Stimulated activated CD8-positive, alpha-beta memory T cell treated with anti-CD3 and anti-CD28 coated beads, Interleukin-7, amount 100 ng/mL, for 1 hour (primary cell): ENCODE data around the gene COBL.

Experiments used
- DNase-seq, 2 donors: peaks; one replicate each; pipeline ENCODE4 v3.0.0-alpha.2; 2020; ENCODE audit warnings: low read depth in 2 of 2

The COBL gene

GRCh38 chr7:51118628-51119027 is 198.0 kb downstream of the COBL start:
- DNase-seq, result no peak

GRCh38 chr7:51114501-51114900 is 202.1 kb downstream of the COBL start:
- no peak for DNase-seq

GRCh38 chr7:51113962-51114361 is 202.6 kb downstream of the COBL start:
- no peak for DNase-seq

GRCh38 chr7:51113560-51113959 is 203.0 kb downstream of the COBL start:
- no peak for DNase-seq

- no peak for DNase-seq
Measured at GRCh38 chr7:51111241-51111940, 205.2 kb downstream of the COBL start.

GRCh38 chr7:51108134-51108533 is 208.5 kb downstream of the COBL start:
- DNase-seq, result no peak

GRCh38 chr7:51104278-51104677 is 212.3 kb downstream of the COBL start:
- no peak for DNase-seq

GRCh38 chr7:51103718-51104117 is 212.9 kb downstream of the COBL start:
- DNase-seq, result no peak

- DNase-seq, result no peak
Measured at GRCh38 chr7:51102828-51103227, 213.8 kb downstream of the COBL start.

GRCh38 chr7:51101111-51101757 is 215.4 kb downstream of the COBL start:
- DNase-seq, result no peak

- no peak for DNase-seq
Measured at GRCh38 chr7:51090411-51090810, 226.2 kb downstream of the COBL start.

- no peak for DNase-seq
Measured at GRCh38 chr7:51085034-51085692, 231.4 kb downstream of the COBL start.

- DNase-seq, result no peak
Measured at GRCh38 chr7:51084121-51084520, 232.5 kb downstream of the COBL start.

GRCh38 chr7:51082940-51083533 is 233.6 kb downstream of the COBL start:
- no peak for DNase-seq

GRCh38 chr7:51082096-51082840 is 234.3 kb downstream of the COBL start:
- no peak for DNase-seq

- DNase-seq, result no peak
Measured at GRCh38 chr7:51081270-51081890, 235.2 kb downstream of the COBL start.

- DNase-seq, result no peak
Measured at GRCh38 chr7:51080622-51081269, 235.9 kb downstream of the COBL start.

GRCh38 chr7:51080216-51080615 is 236.4 kb downstream of the COBL start:
- no peak for DNase-seq

- DNase-seq, result no peak
Measured at GRCh38 chr7:51079494-51079893, 237.1 kb downstream of the COBL start.

GRCh38 chr7:51078653-51079052 is 238.0 kb downstream of the COBL start:
- DNase-seq, result no peak

- DNase-seq, result no peak
Measured at GRCh38 chr7:51077987-51078370, 238.6 kb downstream of the COBL start.
